Breast epithelium (tissue), 4 donors: Measurements from ENCODE around the gene PTPN22. TPM values are rescaled to one million over a fixed set of nuclear protein-coding genes. Genes with fewer than 3 reads are reported as not detected.

Experiments used
- DNase-seq, 2 donors: peaks; one replicate each; pipeline ENCODE4 v3.0.0-alpha.2; 2019; ENCODE audit warnings: low spot score in 2 of 2
- H3K27ac ChIP-seq, 2 donors: fragments of 200-600 bp; sonication (generic) in 1 of 2; one replicate each; pipeline ENCODE4 v1.5.1; 2016 to 2019; ENCODE audit warnings: mild to moderate bottlenecking in 1 of 2
- H3K27me3 ChIP-seq, 2 donors: fragments of 200-600 bp; sonication (generic) in 1 of 2; one replicate each; pipeline versions ENCODE4 v1.5.1 to v1.6.0; 2017 to 2019; ENCODE audit warnings: control low read depth in 1 of 2, mild to moderate bottlenecking in 1 of 2
- H3K36me3 ChIP-seq: fragments of 200-600 bp; one replicate; pipeline ENCODE4 v1.5.1; 2019
- H3K4me1 ChIP-seq, 2 donors: fragments of 200-600 bp; sonication (generic); one replicate each; pipeline ENCODE4 v1.5.1; 2016 to 2019; ENCODE audit warnings: control low read depth in 1 of 2
- H3K4me3 ChIP-seq, 3 donors: fragments of 200-600 bp; sonication (generic); 1 replicate in 2 of 3; 2 replicates in 1 of 3; pipeline ENCODE4 v1.5.1; 2016 to 2019; ENCODE audit warnings: mild to moderate bottlenecking in 3 of 3, moderate library complexity in 2 of 3
- H3K9me3 ChIP-seq, 2 donors: fragments of 200-600 bp; sonication (generic) in 1 of 2; one replicate each; pipeline ENCODE4 v1.5.1; 2016 to 2019; ENCODE audit warnings: control low read depth in 1 of 2
- POLR2A ChIP-seq: fragments of 450-650 bp; IDR thresholded peaks from one replicate; pipeline ENCODE4 v1.6.1; 2016; ENCODE audit warnings: antibody characterized with exemption, mild to moderate bottlenecking, moderate library complexity
- POLR2AphosphoS5 ChIP-seq, 3 donors: sonication (generic); formaldehyde crosslinking; IDR thresholded peaks; one replicate each; pipeline ENCODE4 v1.6.1; 2017; ENCODE audit warnings: antibody characterized with exemption in 3 of 3
- intact Hi-C: fragments of 100-400 bp; cut with DNase I; formaldehyde crosslinking; loops from one replicate; pipeline ENCODE4 v1.15.1; 2023; ENCODE audit warnings: low total_unique reads
- total RNA-seq, 3 donors: library from RNA; depleted of rRNA; stranded (reverse); fragments of >200 nt; gene quantifications; one replicate each; pipeline ENCODE4 v1.1.0, GENCODE V29; 2016
- TF ChIP-seq, protein P1 (sequence below), 3 donors: fragments of 450-650 bp; IDR thresholded peaks; one replicate each; pipeline ENCODE4 v1.5.1; 2016 to 2017; ENCODE audit warnings: antibody characterized with exemption in 3 of 3, mild to moderate bottlenecking in 3 of 3, moderate library complexity in 3 of 3

PTPN22 gene
- total RNA-seq, 3 donors from 2014 or later, result 3.4 to 7.2 (median 3.6) TPM

DNA sequence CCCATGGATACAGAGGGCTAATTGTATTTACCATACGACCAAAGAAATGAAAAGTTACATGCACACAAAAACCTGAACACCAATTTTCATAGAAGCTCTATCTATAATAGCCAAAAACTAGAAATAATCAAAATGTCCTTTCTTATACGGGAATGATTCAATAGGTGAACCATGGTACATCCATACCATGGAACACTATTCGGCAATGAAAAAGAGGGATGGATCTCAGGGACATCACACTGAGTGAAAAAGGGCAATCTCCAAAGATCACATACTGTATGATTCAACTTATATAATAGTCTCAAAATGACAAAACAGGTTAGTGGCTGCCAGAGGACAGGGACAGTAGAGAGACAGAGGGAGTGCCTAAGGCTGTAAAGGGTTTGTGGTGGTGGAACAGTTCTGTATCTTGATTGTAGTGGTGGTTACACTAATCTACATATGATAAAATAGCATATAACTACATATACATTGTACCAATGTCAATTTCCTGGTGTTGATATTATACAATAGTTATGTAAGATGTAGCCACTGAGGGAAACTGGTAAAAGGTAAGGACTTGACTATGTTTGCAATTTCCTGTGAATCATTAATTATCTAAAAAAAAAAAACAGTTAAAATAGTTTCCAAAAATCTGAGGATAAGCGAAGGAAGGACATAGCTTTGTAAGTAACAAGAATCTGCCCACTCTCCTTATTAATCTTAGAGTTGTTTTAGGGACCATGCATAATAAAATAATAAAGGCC lies 62.9 kb downstream of the PTPN22 start:
- Histone ChIP-seq H3K4me3 (no peak overlapping the region), H3K27me3 (no peaks in the 10 kb centered on the region), H3K27ac (no peak overlapping the region), H3K9me3 (no peaks in the 10 kb centered on the region), H3K36me3 (no peaks in the 10 kb centered on the region), H3K4me1 (peaks cover 0 to 5% of the 10 kb centered on the region in 2 donors)
- no peak for DNase-seq
- intact Hi-C loops, result no loop called here
- TF ChIP-seq POLR2AphosphoS5 (IDR thresholded peaks at IDR 0.05) (no peak), POLR2A (no peak)
- TF ChIP-seq, protein P1, sequence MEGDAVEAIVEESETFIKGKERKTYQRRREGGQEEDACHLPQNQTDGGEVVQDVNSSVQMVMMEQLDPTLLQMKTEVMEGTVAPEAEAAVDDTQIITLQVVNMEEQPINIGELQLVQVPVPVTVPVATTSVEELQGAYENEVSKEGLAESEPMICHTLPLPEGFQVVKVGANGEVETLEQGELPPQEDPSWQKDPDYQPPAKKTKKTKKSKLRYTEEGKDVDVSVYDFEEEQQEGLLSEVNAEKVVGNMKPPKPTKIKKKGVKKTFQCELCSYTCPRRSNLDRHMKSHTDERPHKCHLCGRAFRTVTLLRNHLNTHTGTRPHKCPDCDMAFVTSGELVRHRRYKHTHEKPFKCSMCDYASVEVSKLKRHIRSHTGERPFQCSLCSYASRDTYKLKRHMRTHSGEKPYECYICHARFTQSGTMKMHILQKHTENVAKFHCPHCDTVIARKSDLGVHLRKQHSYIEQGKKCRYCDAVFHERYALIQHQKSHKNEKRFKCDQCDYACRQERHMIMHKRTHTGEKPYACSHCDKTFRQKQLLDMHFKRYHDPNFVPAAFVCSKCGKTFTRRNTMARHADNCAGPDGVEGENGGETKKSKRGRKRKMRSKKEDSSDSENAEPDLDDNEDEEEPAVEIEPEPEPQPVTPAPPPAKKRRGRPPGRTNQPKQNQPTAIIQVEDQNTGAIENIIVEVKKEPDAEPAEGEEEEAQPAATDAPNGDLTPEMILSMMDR (IDR thresholded peaks at IDR 0.05), result no peak

DNA sequence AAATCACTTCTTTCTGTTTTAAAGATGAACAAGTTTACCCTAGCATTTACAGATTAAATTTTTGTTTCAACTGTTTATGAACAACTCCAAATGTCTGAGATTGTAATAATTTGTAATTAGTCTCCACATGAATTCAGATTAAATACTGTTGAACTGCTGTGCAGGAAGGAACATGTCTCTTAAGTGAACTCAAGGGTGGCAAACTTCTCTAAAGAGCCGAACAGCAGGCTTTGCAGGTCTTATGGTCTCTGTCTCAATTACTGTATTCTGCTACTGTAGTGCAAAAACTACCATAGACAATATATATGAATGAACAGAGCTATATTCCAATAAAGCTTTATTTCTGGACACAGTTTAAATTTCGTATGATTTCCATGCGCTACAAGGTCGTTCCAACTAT lies 65.9 kb downstream of the PTPN22 start:
- no peak for DNase-seq
- H3K27ac ChIP-seq, result no peak overlapping the region
- H3K4me3 ChIP-seq, result no peak overlapping the region
- H3K36me3 ChIP-seq, result no peaks in the 10 kb centered on the region
- no peaks in the 10 kb centered on the region for H3K27me3 ChIP-seq
- intact Hi-C loops, result no loop called here
- TF ChIP-seq, protein P1 (IDR thresholded peaks at IDR 0.05), result no peak
- TF ChIP-seq POLR2AphosphoS5 (IDR thresholded peaks at IDR 0.05), result no peak
- no peak for TF ChIP-seq POLR2A
- H3K4me1 ChIP-seq, result peaks cover 0 to 5% of the 10 kb centered on the region in 2 donors
- no peaks in the 10 kb centered on the region for H3K9me3 ChIP-seq

DNA sequence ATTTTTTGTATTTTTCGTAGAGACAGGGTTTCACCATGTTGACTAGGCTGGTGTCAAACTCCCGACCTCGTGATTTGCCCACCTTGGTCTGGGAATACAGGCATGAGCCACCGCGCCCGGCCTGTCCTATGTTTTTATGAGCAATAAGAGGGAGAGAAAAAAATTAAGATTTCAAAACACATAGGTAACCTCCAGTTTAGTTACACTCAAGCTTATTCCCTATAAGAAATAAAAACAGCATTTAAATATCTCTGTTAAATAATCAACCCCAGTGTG lies 66.3 kb downstream of the PTPN22 start:
- no peak overlapping the region for H3K27ac ChIP-seq
- DNase-seq, result no peak
- H3K27me3 ChIP-seq, result no peaks in the 10 kb centered on the region
- intact Hi-C loops, result no loop called here
- TF ChIP-seq, protein P1 (IDR thresholded peaks at IDR 0.05), result no peak
- TF ChIP-seq POLR2A (no peak), POLR2AphosphoS5 (IDR thresholded peaks at IDR 0.05) (no peak)
- no peak overlapping the region for H3K4me3 ChIP-seq
- no peaks in the 10 kb centered on the region for H3K9me3 ChIP-seq
- H3K36me3 ChIP-seq, result no peaks in the 10 kb centered on the region
- H3K4me1 ChIP-seq, result peaks cover 0 to 5% of the 10 kb centered on the region in 2 donors

- H3K9me3 ChIP-seq, result no peaks in the 10 kb centered on the region
- H3K27ac ChIP-seq, result no peak overlapping the region
- no peaks in the 10 kb centered on the region for H3K27me3 ChIP-seq
- TF ChIP-seq, protein P1 (IDR thresholded peaks at IDR 0.05), result no peak
- TF ChIP-seq POLR2AphosphoS5 (IDR thresholded peaks at IDR 0.05) (no peak), POLR2A (no peak)
- intact Hi-C loops, result no loop called here
- no peak for DNase-seq
- no peaks in the 10 kb centered on the region for H3K36me3 ChIP-seq
- H3K4me3 ChIP-seq, result no peak overlapping the region
- H3K4me1 ChIP-seq, result peaks cover 0 to 5% of the 10 kb centered on the region in 2 donors
Observed at GRCh38 chr1:113804421-113805255, 66.9 kb downstream of the PTPN22 start.

DNA sequence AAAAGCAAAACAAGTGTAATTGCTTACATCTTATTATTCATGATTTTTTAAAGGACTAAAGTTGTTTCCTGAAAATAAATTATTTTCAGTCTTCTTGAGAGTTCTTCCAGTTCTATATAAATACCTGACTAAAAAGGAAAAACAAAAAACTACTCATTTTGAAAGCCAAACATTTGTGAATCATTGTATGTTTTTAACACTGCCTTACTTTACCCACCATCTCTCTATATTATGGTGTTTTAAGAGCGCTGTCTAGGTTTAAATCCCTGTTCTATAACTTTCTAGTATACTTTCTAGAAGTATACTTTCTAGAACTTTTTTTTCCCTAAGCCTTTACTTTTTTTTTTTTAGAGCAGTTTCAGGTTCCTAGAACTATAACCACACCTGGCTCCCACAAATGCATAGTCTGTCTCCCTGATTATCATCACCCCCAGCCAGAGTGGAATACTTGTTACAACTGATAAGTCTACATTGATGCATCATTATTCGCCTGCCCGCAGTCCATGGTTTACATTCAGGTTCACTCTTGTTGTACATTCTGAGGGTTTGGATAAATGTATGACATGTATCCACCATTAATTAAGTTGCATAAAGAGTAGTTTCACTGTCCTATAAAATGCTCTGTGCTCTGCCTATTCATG lies 69.0 kb downstream of the PTPN22 start:
- no peak for DNase-seq
- Histone ChIP-seq H3K4me3 (no peak overlapping the region), H3K9me3 (no peaks in the 10 kb centered on the region), H3K36me3 (no peaks in the 10 kb centered on the region), H3K27me3 (no peaks in the 10 kb centered on the region), H3K4me1 (peaks cover 0 to 5% of the 10 kb centered on the region in 2 donors), H3K27ac (no peak overlapping the region)
- intact Hi-C loops, result no loop called here
- TF ChIP-seq POLR2A (no peak), POLR2AphosphoS5 (IDR thresholded peaks at IDR 0.05) (no peak)
- TF ChIP-seq, protein P1 (IDR thresholded peaks at IDR 0.05), result no peak
